ENCODE results near the gene DPPA2.

Gene DPPA2

DNA sequence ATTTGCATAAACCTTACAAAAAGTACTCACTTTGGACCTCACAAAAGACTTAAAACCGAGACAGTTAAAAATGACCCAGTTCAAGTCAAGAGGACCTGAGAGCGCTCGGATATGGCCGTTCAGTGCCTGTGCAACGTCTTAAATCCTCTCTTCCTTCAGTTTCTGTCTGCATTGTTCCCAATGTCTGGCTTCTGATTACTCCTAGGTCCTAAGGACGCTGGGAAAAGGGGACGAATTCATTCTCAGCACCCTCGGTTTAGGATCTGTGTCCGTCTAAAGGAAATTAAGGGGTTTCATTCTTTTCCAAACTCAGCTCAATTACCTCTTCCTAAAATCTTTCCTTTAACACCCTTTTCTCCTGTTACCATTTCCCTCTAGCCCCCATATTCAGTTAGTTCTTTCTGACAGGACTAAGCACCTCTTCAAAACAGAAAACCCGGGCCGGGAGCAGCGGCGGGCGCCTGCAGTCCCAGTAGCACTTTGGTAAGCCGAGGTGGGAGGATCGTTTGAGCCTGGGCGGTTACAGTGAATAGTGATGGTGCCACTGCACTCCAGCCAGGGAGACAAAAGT is 20.1 kb upstream of the DPPA2 start:
- TF ChIP-seq YY1 (IDR thresholded peaks at IDR 0.05; ENCODE audit: low read depth) = no peak
- TF ChIP-seq EP300 (IDR thresholded peaks at IDR 0.05; ENCODE audit: borderline replicate concordance) = no peak
- TF ChIP-seq FOXM1 (IDR thresholded peaks at IDR 0.05; ENCODE audit: borderline replicate concordance, low read depth) = no peak
- TF ChIP-seq CREB1 (IDR thresholded peaks at IDR 0.05; ENCODE audit: low read depth) = no peak
- TF ChIP-seq, protein P1, sequence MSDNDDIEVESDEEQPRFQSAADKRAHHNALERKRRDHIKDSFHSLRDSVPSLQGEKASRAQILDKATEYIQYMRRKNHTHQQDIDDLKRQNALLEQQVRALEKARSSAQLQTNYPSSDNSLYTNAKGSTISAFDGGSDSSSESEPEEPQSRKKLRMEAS (IDR thresholded peaks at IDR 0.05) = no peak
- TF ChIP-seq, protein P2, sequence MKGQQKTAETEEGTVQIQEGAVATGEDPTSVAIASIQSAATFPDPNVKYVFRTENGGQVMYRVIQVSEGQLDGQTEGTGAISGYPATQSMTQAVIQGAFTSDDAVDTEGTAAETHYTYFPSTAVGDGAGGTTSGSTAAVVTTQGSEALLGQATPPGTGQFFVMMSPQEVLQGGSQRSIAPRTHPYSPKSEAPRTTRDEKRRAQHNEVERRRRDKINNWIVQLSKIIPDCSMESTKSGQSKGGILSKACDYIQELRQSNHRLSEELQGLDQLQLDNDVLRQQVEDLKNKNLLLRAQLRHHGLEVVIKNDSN (IDR thresholded peaks at IDR 0.05) = no peak
- TF ChIP-seq, protein P3, sequence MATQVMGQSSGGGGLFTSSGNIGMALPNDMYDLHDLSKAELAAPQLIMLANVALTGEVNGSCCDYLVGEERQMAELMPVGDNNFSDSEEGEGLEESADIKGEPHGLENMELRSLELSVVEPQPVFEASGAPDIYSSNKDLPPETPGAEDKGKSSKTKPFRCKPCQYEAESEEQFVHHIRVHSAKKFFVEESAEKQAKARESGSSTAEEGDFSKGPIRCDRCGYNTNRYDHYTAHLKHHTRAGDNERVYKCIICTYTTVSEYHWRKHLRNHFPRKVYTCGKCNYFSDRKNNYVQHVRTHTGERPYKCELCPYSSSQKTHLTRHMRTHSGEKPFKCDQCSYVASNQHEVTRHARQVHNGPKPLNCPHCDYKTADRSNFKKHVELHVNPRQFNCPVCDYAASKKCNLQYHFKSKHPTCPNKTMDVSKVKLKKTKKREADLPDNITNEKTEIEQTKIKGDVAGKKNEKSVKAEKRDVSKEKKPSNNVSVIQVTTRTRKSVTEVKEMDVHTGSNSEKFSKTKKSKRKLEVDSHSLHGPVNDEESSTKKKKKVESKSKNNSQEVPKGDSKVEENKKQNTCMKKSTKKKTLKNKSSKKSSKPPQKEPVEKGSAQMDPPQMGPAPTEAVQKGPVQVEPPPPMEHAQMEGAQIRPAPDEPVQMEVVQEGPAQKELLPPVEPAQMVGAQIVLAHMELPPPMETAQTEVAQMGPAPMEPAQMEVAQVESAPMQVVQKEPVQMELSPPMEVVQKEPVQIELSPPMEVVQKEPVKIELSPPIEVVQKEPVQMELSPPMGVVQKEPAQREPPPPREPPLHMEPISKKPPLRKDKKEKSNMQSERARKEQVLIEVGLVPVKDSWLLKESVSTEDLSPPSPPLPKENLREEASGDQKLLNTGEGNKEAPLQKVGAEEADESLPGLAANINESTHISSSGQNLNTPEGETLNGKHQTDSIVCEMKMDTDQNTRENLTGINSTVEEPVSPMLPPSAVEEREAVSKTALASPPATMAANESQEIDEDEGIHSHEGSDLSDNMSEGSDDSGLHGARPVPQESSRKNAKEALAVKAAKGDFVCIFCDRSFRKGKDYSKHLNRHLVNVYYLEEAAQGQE (IDR thresholded peaks at IDR 0.05; ENCODE audit: low read depth) = no peak
- TF ChIP-seq RAD21 (IDR thresholded peaks at IDR 0.05; ENCODE audit: low read depth) = no peak
- TF ChIP-seq TEAD4 (IDR thresholded peaks at IDR 0.05) = no peak
- no peak for TF ChIP-seq ZBTB7A (IDR thresholded peaks at IDR 0.05; ENCODE audit: low read depth)
- TF ChIP-seq TAF1 (IDR thresholded peaks at IDR 0.05; ENCODE audit: low read depth) = no peak
- TF ChIP-seq EGR1 (IDR thresholded peaks at IDR 0.05) = no peak
- TF ChIP-seq NFIC (IDR thresholded peaks at IDR 0.05) = no peak
- TF ChIP-seq TCF12 (IDR thresholded peaks at IDR 0.05; ENCODE audit: low read depth) = no peak
- no peak for TF ChIP-seq CEBPB (IDR thresholded peaks at IDR 0.05)

DNA sequence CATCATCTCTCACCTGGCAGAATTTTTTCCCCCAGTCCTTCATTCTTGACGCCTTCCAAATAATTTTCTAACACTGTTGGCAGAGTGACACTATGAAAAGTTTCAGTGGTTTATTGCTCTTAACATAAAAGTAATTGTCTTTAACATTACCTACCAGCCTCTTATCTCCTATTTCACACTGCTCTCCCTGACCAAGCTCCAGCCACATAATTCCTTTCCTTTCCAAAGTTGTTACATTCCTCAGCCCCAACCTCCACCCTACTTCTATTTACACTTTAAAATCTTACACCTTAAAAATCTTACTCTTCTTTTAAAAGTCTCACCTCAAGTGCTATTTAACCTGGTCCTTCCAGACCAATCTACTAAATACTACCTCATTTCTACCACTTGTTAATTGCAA is 18.3 kb upstream of the DPPA2 start:
- TF ChIP-seq TAF1 (IDR thresholded peaks at IDR 0.05; ENCODE audit: low read depth) = no peak
- TF ChIP-seq TCF12 (IDR thresholded peaks at IDR 0.05; ENCODE audit: low read depth) = no peak
- TF ChIP-seq, protein P3 (IDR thresholded peaks at IDR 0.05; ENCODE audit: low read depth) = no peak
- TF ChIP-seq CREB1 (IDR thresholded peaks at IDR 0.05; ENCODE audit: low read depth) = no peak
- TF ChIP-seq, protein P2 (IDR thresholded peaks at IDR 0.05) = no peak
- no peak for TF ChIP-seq YY1 (IDR thresholded peaks at IDR 0.05; ENCODE audit: low read depth)
- TF ChIP-seq, protein P1 (IDR thresholded peaks at IDR 0.05) = no peak
- TF ChIP-seq TEAD4 (IDR thresholded peaks at IDR 0.05) = no peak

DNA sequence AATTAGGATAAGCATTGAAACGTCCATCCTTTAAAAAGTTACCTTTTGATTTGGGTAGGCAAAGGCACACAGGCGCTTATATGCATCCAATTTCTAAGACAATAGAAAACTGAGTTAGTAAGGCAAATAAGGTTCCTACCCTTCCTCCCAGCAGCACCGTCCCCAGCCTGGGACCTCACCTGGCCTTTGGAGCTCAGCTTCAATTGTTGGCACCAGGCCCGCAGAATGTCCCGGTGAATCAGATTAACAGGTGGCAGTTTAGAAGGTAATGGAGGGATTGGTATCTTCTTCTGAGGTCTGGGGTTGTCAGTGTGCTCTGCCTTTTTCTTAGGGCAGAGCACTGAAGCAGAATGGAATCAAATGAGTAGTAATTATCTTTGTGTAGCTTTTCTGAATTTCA is 15.4 kb upstream of the DPPA2 start:
- TF ChIP-seq, protein P1 (IDR thresholded peaks at IDR 0.05) = no peak
- TF ChIP-seq, protein P2 (IDR thresholded peaks at IDR 0.05) = no peak
- no peak for TF ChIP-seq EP300 (IDR thresholded peaks at IDR 0.05; ENCODE audit: borderline replicate concordance)
- TF ChIP-seq, protein P3 (IDR thresholded peaks at IDR 0.05; ENCODE audit: low read depth) = no peak
- TF ChIP-seq EGR1 (IDR thresholded peaks at IDR 0.05) = no peak
- TF ChIP-seq CEBPB (IDR thresholded peaks at IDR 0.05) = no peak

DNA sequence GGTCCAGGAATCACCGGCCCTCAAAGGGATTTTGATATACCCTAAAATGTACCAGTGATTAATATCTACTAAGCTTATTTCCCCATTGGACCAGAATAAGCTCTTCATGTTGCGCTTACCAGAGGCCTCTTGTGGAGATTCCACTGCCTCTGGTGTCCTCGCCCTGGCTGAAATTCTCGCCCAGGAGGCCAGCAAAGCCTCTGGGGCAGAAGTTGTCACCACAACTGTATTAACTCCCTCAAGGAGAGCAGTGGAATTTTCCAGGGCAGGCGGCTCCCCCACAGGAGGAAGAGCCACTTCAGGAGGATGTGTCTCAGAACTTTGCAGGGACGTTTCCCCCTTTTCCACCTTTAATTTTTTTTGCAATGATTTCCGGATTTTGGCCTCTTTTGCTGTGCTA is 14.1 kb upstream of the DPPA2 start:
- TF ChIP-seq TAF1 (IDR thresholded peaks at IDR 0.05; ENCODE audit: low read depth) = no peak
- no peak for TF ChIP-seq RAD21 (IDR thresholded peaks at IDR 0.05; ENCODE audit: low read depth)
- TF ChIP-seq, protein P1 (IDR thresholded peaks at IDR 0.05) = no peak
- no peak for TF ChIP-seq EGR1 (IDR thresholded peaks at IDR 0.05)
- TF ChIP-seq FOXM1 (IDR thresholded peaks at IDR 0.05; ENCODE audit: borderline replicate concordance, low read depth) = no peak
- TF ChIP-seq, protein P2 (IDR thresholded peaks at IDR 0.05) = no peak
- no peak for TF ChIP-seq TCF12 (IDR thresholded peaks at IDR 0.05; ENCODE audit: low read depth)
- no peak for TF ChIP-seq CREB1 (IDR thresholded peaks at IDR 0.05; ENCODE audit: low read depth)
- no peak for TF ChIP-seq CEBPB (IDR thresholded peaks at IDR 0.05)
- TF ChIP-seq, protein P3 (IDR thresholded peaks at IDR 0.05; ENCODE audit: low read depth) = no peak
